GM12864 (cell line): Measurements from ENCODE around the gene DISP2.
A peak's percentile ranks its signal among the peaks of the same experiment; 100 is the strongest.

Experiments used
- DNase-seq: peaks from one replicate; pipeline ENCODE4 v3.0.0-alpha.2; 2011; ENCODE audit warnings: low read depth
- H3K4me3 ChIP-seq: 2 replicates; pipeline ENCODE4 v1.5.1; 2011; ENCODE audit warnings: mild to moderate bottlenecking, low read depth, low read length, control low read depth
- CTCF ChIP-seq: IDR thresholded peaks from 2 replicates; pipeline ENCODE4 v1.5.1; 2011; ENCODE audit warnings: low read depth, mild to moderate bottlenecking, moderate library complexity, low read length, control low read depth, inconsistent platforms; ENCODE audit errors: missing control alignments

Gene DISP2

GRCh38 chr15:40347559-40348473 is 10.2 kb upstream of the DISP2 start:
- no peak for TF ChIP-seq CTCF
- no peak overlapping the region for H3K4me3 ChIP-seq
- DNase-seq, result no peak

GRCh38 chr15:40348474-40348870 is 9.5 kb upstream of the DISP2 start:
- no peak for DNase-seq
- TF ChIP-seq CTCF, result no peak
- H3K4me3 ChIP-seq, result no peak overlapping the region

GRCh38 chr15:40349163-40349562 is 8.9 kb upstream of the DISP2 start:
- no peak for DNase-seq
- no peak for TF ChIP-seq CTCF
- H3K4me3 ChIP-seq, result no peak overlapping the region

GRCh38 chr15:40352281-40352901 is 5.6 kb upstream of the DISP2 start:
- no peak overlapping the region for H3K4me3 ChIP-seq
- TF ChIP-seq CTCF, result no peak
- DNase-seq, result no peak

GRCh38 chr15:40353697-40354096 is 4.3 kb upstream of the DISP2 start:
- DNase-seq, result no peak
- H3K4me3 ChIP-seq, result no peak overlapping the region
- no peak for TF ChIP-seq CTCF

- no peak for DNase-seq
- H3K4me3 ChIP-seq, result no peak overlapping the region
- peak; percentile 44 for TF ChIP-seq CTCF
Measured at GRCh38 chr15:40354408-40355171, 3.4 kb upstream of the DISP2 start.
